LNCAP (cell line): ENCODE results near the gene SLC26A8.

Experiments
- CTCF ChIP-seq: fragments of 450-650 bp; IDR thresholded peaks from 2 replicates; pipeline ENCODE4 v1.5.1; 2017; ENCODE audit warnings: mild to moderate bottlenecking

SLC26A8 gene

GRCh38 chr6:35954333-35954732 lies 70.1 kb downstream of the SLC26A8 start:
- no peak for TF ChIP-seq CTCF

GRCh38 chr6:35948725-35949124 lies 75.7 kb downstream of the SLC26A8 start:
- no peak for TF ChIP-seq CTCF

- TF ChIP-seq CTCF: no peak
These were observed 78.8 kb downstream of the SLC26A8 start for GRCh38 chr6:35945650-35946025.

GRCh38 chr6:35943390-35943789 lies 81.1 kb downstream of the SLC26A8 start:
- no peak for TF ChIP-seq CTCF

GRCh38 chr6:35942355-35942754 lies 82.1 kb downstream of the SLC26A8 start:
- TF ChIP-seq CTCF: no peak

GRCh38 chr6:35936681-35937359 lies 87.6 kb downstream of the SLC26A8 start:
- TF ChIP-seq CTCF: no peak

GRCh38 chr6:35935469-35935868 lies 89.0 kb downstream of the SLC26A8 start:
- no peak for TF ChIP-seq CTCF

- TF ChIP-seq CTCF: no peak
These were observed 90.6 kb downstream of the SLC26A8 start for GRCh38 chr6:35933844-35934243.
